Epithelial cell of proximal tubule (primary cell): ENCODE results near the gene TMEM181. TPM values are rescaled to one million over a fixed set of nuclear protein-coding genes. Genes with fewer than 3 reads are reported as not detected.

ENCODE experiments used
- DNase-seq: peaks from one replicate; pipeline ENCODE4 v3.0.0-alpha.2; 2011; ENCODE audit warnings: low read depth
- H3K4me3 ChIP-seq: 2 replicates; pipeline ENCODE4 v1.5.1; 2011; ENCODE audit warnings: low read depth, mild to moderate bottlenecking, low read length
- CTCF ChIP-seq: conservative IDR thresholded peaks from 2 replicates; pipeline ENCODE4 v1.5.1; 2012; ENCODE audit warnings: low read depth, mild to moderate bottlenecking, low read length
- total RNA-seq: library from RNA; depleted of rRNA; stranded (reverse); fragments of >200 nt; gene quantifications from 2 replicates; pipeline ENCODE4 v1.2.3, GENCODE V29; 2015

TMEM181 gene
- total RNA-seq, 1 donor from 2014 or later: 16.5 TPM

- no peak for DNase-seq
- H3K4me3 ChIP-seq: peak within 1 kb of the TSS; percentile 95
- TF ChIP-seq CTCF: no peak
These were observed 84.6 kb downstream of the TMEM181 start, which contains the start of gene DYNLT1 for GRCh38 chr6:158644231-158645063. Gene DYNLT1 (minus strand): TSS chr6:158644743. CDS start chr6:158644708, 35 bp downstream.

GRCh38 chr6:158645064-158646022, 85.5 kb downstream of the TMEM181 start:
- no peak for TF ChIP-seq CTCF
- peak overlapping the region; percentile 95 for H3K4me3 ChIP-seq
- no peak for DNase-seq

GRCh38 chr6:158646023-158646910, 86.4 kb downstream of the TMEM181 start:
- H3K4me3 ChIP-seq: no peak overlapping the region

GRCh38 chr6:158647501-158647900, 87.6 kb downstream of the TMEM181 start:
- DNase-seq: no peak
- H3K4me3 ChIP-seq: no peak overlapping the region
- TF ChIP-seq CTCF: no peak

More at GRCh38 chr6:158646023-158646910, 86.4 kb downstream of the TMEM181 start:
- no peak for DNase-seq
- TF ChIP-seq CTCF: no peak

GRCh38 chr6:158648682-158649131, 88.8 kb downstream of the TMEM181 start:
- peak; percentile 80 for DNase-seq
- no peak overlapping the region for H3K4me3 ChIP-seq
- no peak for TF ChIP-seq CTCF
